HepG2 (cell line): ENCODE measurements around the gene ATG13. TPM values are rescaled to one million over a fixed set of nuclear protein-coding genes. Genes with fewer than 3 reads are reported as not detected.

Experiments
- ARID2 ChIP-seq: sonication (generic); formaldehyde crosslinking; IDR thresholded peaks from 2 replicates; pipeline ENCODE4 v1.8.1; 2022; ENCODE audit warnings: mild to moderate bottlenecking, missing genetic modification reagents, borderline replicate concordance
- DBP ChIP-seq: sonication (generic); formaldehyde crosslinking; IDR thresholded peaks from 2 replicates; pipeline ENCODE4 v1.4.0; 2020; ENCODE audit warnings: missing genetic modification reagents; ENCODE audit errors: not compliant biosample characterization
- DMTF1 ChIP-seq: sonication (generic); formaldehyde crosslinking; IDR thresholded peaks from 2 replicates; pipeline ENCODE4 v1.4.0; 2020; ENCODE audit warnings: mild to moderate bottlenecking, missing genetic modification reagents
- FOXJ3 ChIP-seq: sonication (generic); formaldehyde crosslinking; IDR thresholded peaks from 2 replicates; pipeline ENCODE4 v1.4.0; 2020; ENCODE audit warnings: missing genetic modification reagents, mild to moderate bottlenecking, borderline replicate concordance
- HOXA7 ChIP-seq: sonication (generic); formaldehyde crosslinking; IDR thresholded peaks from 2 replicates; pipeline ENCODE4 v1.8.1; 2022; ENCODE audit warnings: mild to moderate bottlenecking, missing genetic modification reagents, moderate library complexity
- IKZF5 ChIP-seq: IDR thresholded peaks from 2 replicates; pipeline ENCODE4 v1.6.1; 2018; ENCODE audit warnings: missing genetic modification reagents, mild to moderate bottlenecking, missing compliant biosample characterization
- JUNB ChIP-seq: sonication (generic); formaldehyde crosslinking; IDR thresholded peaks from 2 replicates; pipeline ENCODE4 v1.8.0; 2022; ENCODE audit warnings: missing genetic modification reagents, mild to moderate bottlenecking, borderline replicate concordance
- LBX2 ChIP-seq: sonication (generic); formaldehyde crosslinking; IDR thresholded peaks from 2 replicates; pipeline ENCODE4 v1.5.0; 2020; ENCODE audit warnings: missing genetic modification reagents, mild to moderate bottlenecking, borderline replicate concordance
- MLX ChIP-seq: IDR thresholded peaks from 2 replicates; pipeline ENCODE4 v1.6.1; 2016
- SSRP1 ChIP-seq: IDR thresholded peaks from 2 replicates; pipeline ENCODE4 v1.6.1; 2016; ENCODE audit warnings: control low read depth
- STAG1 ChIP-seq: sonication (generic); formaldehyde crosslinking; IDR thresholded peaks from 2 replicates; pipeline ENCODE4 v1.4.0; 2020; ENCODE audit warnings: missing genetic modification reagents
- TP53 ChIP-seq: sonication (generic); formaldehyde crosslinking; conservative IDR thresholded peaks from 2 replicates; pipeline ENCODE4 v1.4.0; 2020; ENCODE audit warnings: missing genetic modification reagents
- TRIM24 ChIP-seq: sonication (generic); formaldehyde crosslinking; IDR thresholded peaks from 2 replicates; pipeline ENCODE4 v1.8.0; 2022; ENCODE audit warnings: mild to moderate bottlenecking, missing genetic modification reagents
- ZFY ChIP-seq: sonication (generic); formaldehyde crosslinking; IDR thresholded peaks from 2 replicates; pipeline ENCODE4 v1.4.0; 2020; ENCODE audit warnings: missing genetic modification reagents
- ZNF224 ChIP-seq: sonication (generic); formaldehyde crosslinking; IDR thresholded peaks from 2 replicates; pipeline ENCODE4 v1.5.0; 2020; ENCODE audit warnings: mild to moderate bottlenecking, missing genetic modification reagents
- ZNF318 ChIP-seq: sonication (generic); formaldehyde crosslinking; IDR thresholded peaks from 2 replicates; pipeline ENCODE4 v1.4.0; 2020; ENCODE audit warnings: mild to moderate bottlenecking, missing genetic modification reagents
- polyA plus RNA-seq, 8 experiments: library from polyadenylated mRNA; depleted of rRNA in 3 of 8; stranded (reverse) in 7 of 8; unstranded in 1 of 8; fragments of >200 nt; fragmentation: Illumina TruSeq in 4 of 8; extraction: Trizol in 4 of 8; gene quantifications; 2 replicates each; pipeline versions ENCODE4 v1.2.1 to v1.2.3, GENCODE V29; 2011 to 2016; ENCODE audit warnings: low read depth in 4 of 8, missing spikeins in 1 of 8, mixed read lengths in 1 of 8; ENCODE audit not compliant: insufficient read depth in 1 of 8
- total RNA-seq, 5 experiments: library from RNA; depleted of rRNA; stranded (reverse); fragments of >200 nt; fragmentation: Illumina TruSeq; extraction: Trizol; gene quantifications; 2 replicates each; pipeline ENCODE4 v1.2.3, GENCODE V29; 2016; ENCODE audit warnings: low read depth in 1 of 5

ATG13 gene
- total and polyA plus RNA-seq, 2 of the 13 experiments (the other 11 are each of a cell fraction or from before 2014, with no cell fraction given) = 55.0 to 77.3 TPM

GRCh38 chr11:46719048-46719542 lies 101.7 kb downstream of the ATG13 start, which contains the start of gene F2 (continued):
- peak; percentile 42; the same call in 1 of the 2 replicates for TF ChIP-seq ZNF318 (CRISPR knock-in tag)
- peak; percentile 46 for TF ChIP-seq STAG1 (CRISPR knock-in tag)
- peak; percentile 22 for TF ChIP-seq DBP
- no peak for TF ChIP-seq JUNB (CRISPR knock-in tag)
- TF ChIP-seq ZNF224 (CRISPR knock-in tag) = 0 out of 2 replicates have a peak, but pooled peaks have one; percentile 32
- no peak for TF ChIP-seq TRIM24 (CRISPR knock-in tag)
- no peak for TF ChIP-seq DMTF1 (CRISPR knock-in tag)
- TF ChIP-seq TP53 (CRISPR knock-in tag) = peak; percentile 84
- peak; percentile 17; the same call in 1 of the 2 replicates for TF ChIP-seq LBX2 (CRISPR knock-in tag)
- peak; percentile 66; the same call in 1 of the 2 replicates for TF ChIP-seq MLX (CRISPR knock-in tag)
- TF ChIP-seq IKZF5 (CRISPR knock-in tag) = peak; percentile 73; the same call in 1 of the 2 replicates
- TF ChIP-seq ARID2 = no peak
- TF ChIP-seq HOXA7 = no peak
- no peak; the same call in 1 of the 2 replicates for TF ChIP-seq SSRP1 (CRISPR knock-in tag)
- TF ChIP-seq FOXJ3 (CRISPR knock-in tag) = peak; percentile 29; the same call in 1 of the 2 replicates
- TF ChIP-seq ZFY = no peak; the same call in 1 of the 2 replicates
